OCI-LY1 (cell line): ENCODE measurements around the gene SDK1.

Experiments
- CTCF ChIP-seq: fragments of 200-600 bp; sonication (generic), shearing (Covaris generic); IDR thresholded peaks from 2 replicates; pipeline ENCODE4 v1.5.1; 2017; ENCODE audit warnings: mild to moderate bottlenecking, antibody characterized with exemption, low read length, moderate library complexity, mixed read lengths
- EZH2 ChIP-seq: fragments of 200-600 bp; sonication (generic), shearing (Covaris generic); IDR thresholded peaks from 2 replicates; pipeline ENCODE4 v1.8.0; 2017; ENCODE audit warnings: borderline replicate concordance, mixed run types, mild to moderate bottlenecking, antibody characterized with exemption, low read length, moderate library complexity, mixed read lengths

GRCh38 chr7:3696113-3696512 is 395.1 kb downstream of the SDK1 start:
- TF ChIP-seq EZH2 (no peak), CTCF (no peak)
